Measurements from ENCODE around the gene NXPE3. TPM values are rescaled to one million over a fixed set of nuclear protein-coding genes. Genes with fewer than 3 reads are reported as not detected.
"Not testable (repeated sequence)": the region's sequence is repeated elsewhere in the genome, so short reads cannot be mapped to it uniquely, and the experiment has no call there.

The NXPE3 gene
- 10 to 100 TPM; 22.9 to 49.8 TPM for total RNA-seq

DNA sequence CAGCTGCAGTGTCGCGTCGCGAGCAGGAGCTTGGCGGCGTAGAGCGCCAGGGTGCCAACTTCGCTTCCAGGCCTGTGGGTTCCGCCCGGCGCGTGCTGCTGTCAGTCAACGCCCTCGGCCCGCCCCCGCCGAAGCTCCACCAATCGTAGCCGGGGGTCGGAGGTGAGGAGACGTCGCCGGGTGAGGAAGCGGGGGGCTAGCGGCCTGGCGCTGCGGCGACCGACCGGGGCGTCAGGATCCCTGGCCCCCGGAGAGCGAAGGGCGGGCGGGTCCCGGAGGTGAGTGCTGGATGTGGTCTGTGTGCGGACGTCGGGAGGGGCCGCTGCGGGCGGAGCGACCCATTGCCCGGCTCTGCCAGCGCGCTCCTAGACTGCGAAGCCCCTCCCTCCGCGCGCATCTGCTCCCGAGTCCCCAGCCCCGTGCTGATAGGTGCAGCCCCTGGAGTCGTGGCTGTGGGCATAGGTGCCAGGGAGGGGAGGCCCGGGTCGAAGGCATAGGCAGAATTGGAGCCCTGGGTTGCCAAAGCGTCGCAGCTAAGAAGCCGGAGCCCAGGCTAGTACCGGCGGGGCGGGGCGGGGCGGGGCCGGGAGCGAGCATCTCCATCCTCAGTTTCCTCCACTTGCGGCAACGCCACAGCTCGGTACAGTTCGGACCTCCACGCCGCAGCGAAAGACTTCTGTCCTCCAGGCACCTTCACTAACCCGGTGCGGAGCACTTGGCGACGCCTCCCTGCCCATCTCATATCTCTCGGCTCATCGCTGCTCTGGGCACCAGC is at the start of gene NXPE3:
Gene NXPE3 (plus strand): TSS at position 165 of the 775 bp plus-strand sequence. CDS start 6,386 bp downstream, outside the sequence.
- peak; percentile 95 for DNase-seq (ENCODE audit: low spot score)
- no peaks in the 10 kb centered on the region for H3K9me3 ChIP-seq
- no peak for TF ChIP-seq CTCF (IDR thresholded peaks at IDR 0.05)
- peak within 1 kb of the TSS; percentile 92 to 95 for H3K27ac ChIP-seq
- peak within 1 kb of the TSS; percentile 73 to 89 for H3K4me3 ChIP-seq
- peaks cover 0 to 24% of the 10 kb centered on the region in 2 donors for H3K4me1 ChIP-seq
- peaks cover 18% of the 10 kb centered on the region for H3K36me3 ChIP-seq
- no peaks in the 10 kb centered on the region for H3K27me3 ChIP-seq

DNA sequence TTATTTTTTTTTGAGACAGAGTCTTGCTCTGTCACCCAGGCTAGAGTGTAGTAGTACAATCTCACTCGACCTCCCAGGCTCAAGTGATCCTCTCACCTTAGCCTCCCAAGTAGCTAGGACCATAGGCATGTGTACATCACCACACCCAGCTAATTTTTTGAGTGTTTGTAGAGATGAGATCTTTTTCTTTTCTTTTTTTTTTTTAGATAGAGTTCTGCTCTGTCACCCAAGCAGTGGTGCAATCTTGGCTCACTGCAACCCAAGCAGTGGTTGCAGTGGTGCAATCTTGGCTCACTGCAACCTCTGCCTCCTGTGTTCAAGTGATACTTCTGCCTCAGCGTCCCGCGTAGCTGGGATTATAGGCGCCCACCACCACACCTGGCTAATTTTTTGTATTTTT is 49.4 kb upstream of the NXPE3 start:
- H3K27me3 ChIP-seq = no peaks in the 10 kb centered on the region
- no peak overlapping the region for H3K27ac ChIP-seq
- TF ChIP-seq CTCF (IDR thresholded peaks at IDR 0.05) = no peak
- peaks cover 34% of the 10 kb centered on the region for H3K36me3 ChIP-seq
- no peaks in the 10 kb centered on the region for H3K9me3 ChIP-seq
- peaks cover 0 to 8% of the 10 kb centered on the region in 2 donors for H3K4me1 ChIP-seq
- no peak overlapping the region for H3K4me3 ChIP-seq
- DNase-seq (ENCODE audit: low spot score) = no peak

DNA sequence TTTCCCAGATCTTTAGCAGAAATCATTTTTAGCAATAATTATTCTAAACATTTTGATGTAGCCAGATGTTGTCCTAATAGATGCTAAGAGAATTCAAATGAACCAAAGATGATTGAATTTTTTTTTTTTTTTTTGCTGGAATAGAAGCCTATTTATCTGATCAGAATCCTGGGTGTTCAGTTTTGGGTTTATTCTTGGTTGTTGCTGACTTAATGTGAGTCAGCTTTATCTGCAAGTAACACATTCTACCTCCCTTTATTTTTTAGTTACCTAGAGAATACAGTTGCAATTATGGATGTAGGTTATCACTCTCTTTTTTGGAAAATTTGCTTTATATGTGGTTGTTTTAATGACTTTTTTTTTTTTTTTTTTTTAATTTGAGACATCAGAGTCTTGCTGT is 48.2 kb upstream of the NXPE3 start:
- no peak overlapping the region for H3K27ac ChIP-seq
- no peak for DNase-seq (ENCODE audit: low spot score)
- TF ChIP-seq CTCF (IDR thresholded peaks at IDR 0.05) = no peak
- peaks cover 0 to 3% of the 10 kb centered on the region in 2 donors for H3K4me1 ChIP-seq
- peaks cover 47% of the 10 kb centered on the region for H3K36me3 ChIP-seq
- no peaks in the 10 kb centered on the region for H3K9me3 ChIP-seq
- H3K27me3 ChIP-seq = no peaks in the 10 kb centered on the region
- no peak overlapping the region for H3K4me3 ChIP-seq

- Histone ChIP-seq H3K27me3 (no peaks in the 10 kb centered on the region), H3K9me3 (no peaks in the 10 kb centered on the region), H3K27ac (no peak overlapping the region), H3K36me3 (peaks cover 57% of the 10 kb centered on the region), H3K4me3 (no peak overlapping the region), H3K4me1 (no peaks in the 10 kb centered on the region)
- no peak for TF ChIP-seq CTCF (IDR thresholded peaks at IDR 0.05)
- DNase-seq (ENCODE audit: low spot score) = no peak
Observed at GRCh38 chr3:101732240-101732641, 46.8 kb upstream of the NXPE3 start.

DNA sequence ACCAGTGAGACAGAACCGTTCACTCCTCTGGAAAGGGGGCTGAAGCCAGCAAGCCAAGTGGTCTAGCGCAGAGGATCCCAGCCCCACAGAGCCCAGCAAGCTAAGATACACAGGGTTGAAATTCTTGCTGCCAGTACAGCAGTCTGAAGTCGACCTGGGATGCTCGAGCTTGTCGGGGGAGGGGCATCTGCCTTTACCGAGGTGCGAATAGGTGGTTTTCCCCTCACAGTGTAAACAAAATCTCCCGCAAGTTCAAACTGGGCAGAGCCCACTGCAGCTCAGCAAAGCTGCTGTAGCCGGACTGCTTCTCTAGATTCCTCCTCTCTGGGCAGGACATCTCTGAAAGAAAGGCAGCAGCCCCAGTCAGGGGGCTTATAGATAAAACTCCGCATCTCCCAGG is 43.2 kb upstream of the NXPE3 start:
- Histone ChIP-seq H3K4me1 (no peaks in the 10 kb centered on the region), H3K9me3 (no peaks in the 10 kb centered on the region), H3K27ac (no peak overlapping the region), H3K4me3 (no peak overlapping the region), H3K36me3 (peaks cover 57% of the 10 kb centered on the region), H3K27me3 (no peaks in the 10 kb centered on the region)
- no peak for TF ChIP-seq CTCF (IDR thresholded peaks at IDR 0.05)
- DNase-seq (ENCODE audit: low spot score) = no peak

GRCh38 chr3:101741914-101742313 is 37.1 kb upstream of the NXPE3 start:
- DNase-seq (ENCODE audit: low spot score); H3K27ac ChIP-seq; H3K9me3 ChIP-seq; H3K4me3 ChIP-seq; H3K4me1 ChIP-seq; H3K36me3 ChIP-seq; H3K27me3 ChIP-seq: not testable (repeated sequence)
